H1 (cell line): ENCODE data around the gene ZFYVE19. TPM values are rescaled to one million over a fixed set of nuclear protein-coding genes. Genes with fewer than 3 reads are reported as not detected.

Experiments
- CTCF ChIA-PET: fragments of 300-600 bp; sonication (Branson Sonifier 250); formaldehyde crosslinking; loops from one replicate; lab custom pipeline; 2021; ENCODE audit not compliant: partially characterized antibody; lab: Charles Lee
- POLR2A ChIA-PET: fragments of 300-600 bp; sonication (Branson Sonifier 250); formaldehyde crosslinking; loops from one replicate; lab custom pipeline; 2021; ENCODE audit warnings: inconsistent platforms; ENCODE audit not compliant: partially characterized antibody; lab: Charles Lee
- DNase-seq, 2 experiments: peaks; one replicate each; pipeline versions ENCODE4 v3.0.0 to v3.0.0-alpha.2; 2010 to 2022; ENCODE audit warnings: low spot score in 2 of 2, low read depth in 1 of 2, mixed read lengths in 1 of 2
- FAIRE-seq: peaks from 2 replicates; lab custom pipeline; 2011; peaks lifted over from hg19 to GRCh38; lab: Jason Lieb, UNC
- H2AFZ ChIP-seq: 2 replicates; pipeline ENCODE4 v1.8.1; 2012; ENCODE audit warnings: low read length, inconsistent platforms
- H2AK5ac ChIP-seq: 2 replicates; pipeline ENCODE4 v1.6.1; 2013; ENCODE audit warnings: low read depth, low read length
- H2BK120ac ChIP-seq: replicated peaks from 2 replicates; pipeline ENCODE3; 2013; ENCODE audit warnings: low read depth, low read length, inconsistent platforms
- H2BK12ac ChIP-seq: 2 replicates; pipeline ENCODE4 v1.6.1; 2013; ENCODE audit warnings: low read depth, low read length
- H2BK15ac ChIP-seq: 2 replicates; pipeline ENCODE4 v1.6.1; 2013; ENCODE audit warnings: low read length
- H2BK20ac ChIP-seq: 2 replicates; pipeline ENCODE4 v1.6.1; 2013; ENCODE audit warnings: low read length
- H2BK5ac ChIP-seq: 2 replicates; pipeline ENCODE4 v1.6.1; 2013; ENCODE audit warnings: low read depth, low read length
- H3K14ac ChIP-seq: 2 replicates; pipeline ENCODE4 v1.6.1; 2013; ENCODE audit warnings: inconsistent platforms; ENCODE audit not compliant: insufficient read length
- H3K18ac ChIP-seq: 2 replicates; pipeline ENCODE4 v1.6.1; 2013; ENCODE audit warnings: low read length; ENCODE audit errors: extremely low read depth
- H3K23ac ChIP-seq: 2 replicates; pipeline ENCODE4 v1.6.1; 2013; ENCODE audit warnings: inconsistent platforms; ENCODE audit not compliant: insufficient read length
- H3K23me2 ChIP-seq: 2 replicates; pipeline ENCODE4 v1.6.1; 2013; ENCODE audit warnings: low read depth, low read length
- H3K27ac ChIP-seq: 2 replicates; pipeline ENCODE4 v1.6.1; 2011; ENCODE audit warnings: low read depth, low read length, inconsistent platforms
- H3K27me3 ChIP-seq, 4 experiments: replicated peaks in 1 of 4; 1 replicate in 1 of 4; 2 replicates in 3 of 4; pipeline versions ENCODE4 v1.6.1 to v1.8.1; 2011 to 2013; ENCODE audit warnings: low read length in 3 of 4, mild to moderate bottlenecking in 3 of 4, inconsistent platforms in 2 of 4, mixed read lengths in 2 of 4, moderate library complexity in 1 of 4; ENCODE audit not compliant: control insufficient read depth in 3 of 4, insufficient read depth in 3 of 4; ENCODE audit errors: extremely low read depth in 1 of 4
- H3K36me3 ChIP-seq, 4 experiments: 2 replicates each; pipeline versions ENCODE4 v1.6.1 to v1.8.1; 2011 to 2013; ENCODE audit warnings: mild to moderate bottlenecking in 4 of 4, low read length in 3 of 4, moderate library complexity in 2 of 4, control low read depth in 1 of 4, inconsistent platforms in 1 of 4; ENCODE audit not compliant: insufficient read depth in 4 of 4, control insufficient read depth in 2 of 4
- H3K4ac ChIP-seq: replicated peaks from 2 replicates; pipeline ENCODE3; 2013; ENCODE audit warnings: low read length, low read depth, mixed read lengths, inconsistent platforms; ENCODE audit not compliant: insufficient read length
- H3K4me1 ChIP-seq, 4 experiments: replicated peaks in 1 of 4; 1 replicate in 1 of 4; 2 replicates in 3 of 4; pipeline versions ENCODE4 v1.6.1 to v1.8.1; 2011 to 2013; ENCODE audit warnings: low read length in 3 of 4, inconsistent platforms in 2 of 4, mixed read lengths in 1 of 4; ENCODE audit not compliant: insufficient read depth in 4 of 4, control insufficient read depth in 3 of 4
- H3K4me2 ChIP-seq, 2 experiments: 2 replicates each; pipeline versions ENCODE4 v1.6.1 to v1.8.1; 2011 to 2013; ENCODE audit warnings: low read depth in 2 of 2, low read length in 2 of 2, control low read depth in 1 of 2, inconsistent platforms in 1 of 2, mild to moderate bottlenecking in 1 of 2; ENCODE audit not compliant: insufficient read depth in 1 of 2
- H3K4me3 ChIP-seq, 4 experiments: fragments of 200-600, 300-600 bp in 1 of 4; sonication (generic), shearing (Covaris generic), sonication (Bioruptor Twin) in 1 of 4; 2 replicates each; pipeline versions ENCODE4 v1.5.1 to v1.8.1; 2011 to 2016; ENCODE audit warnings: low read length in 4 of 4, low read depth in 3 of 4, control low read depth in 2 of 4, inconsistent platforms in 2 of 4, mild to moderate bottlenecking in 2 of 4, mixed read lengths in 1 of 4, moderate library complexity in 1 of 4; ENCODE audit not compliant: insufficient read depth in 2 of 4; ENCODE audit errors: extremely low read depth in 1 of 4
- H3K56ac ChIP-seq: replicated peaks from 2 replicates; pipeline ENCODE3; 2013; ENCODE audit warnings: low read depth, mild to moderate bottlenecking, mixed read lengths, low read length, inconsistent platforms; ENCODE audit not compliant: insufficient read length
- H3K79me1 ChIP-seq: 2 replicates; pipeline ENCODE4 v1.6.1; 2013; ENCODE audit warnings: low read depth, low read length, control low read depth
- H3K79me2 ChIP-seq, 2 experiments: 2 replicates each; pipeline versions ENCODE4 v1.6.1 to v1.8.1; 2012 to 2013; ENCODE audit warnings: low read length in 2 of 2, mild to moderate bottlenecking in 2 of 2, inconsistent platforms in 1 of 2; ENCODE audit not compliant: insufficient read depth in 2 of 2, control insufficient read depth in 1 of 2
- H3K9ac ChIP-seq, 4 experiments: replicated peaks in 1 of 4; 1 replicate in 1 of 4; 2 replicates in 3 of 4; pipeline versions ENCODE4 v1.6.1 to v1.8.1; 2011 to 2013; ENCODE audit warnings: low read depth in 3 of 4, low read length in 3 of 4, control low read depth in 2 of 4, mild to moderate bottlenecking in 2 of 4, moderate library complexity in 2 of 4, inconsistent platforms in 1 of 4; ENCODE audit errors: extremely low read depth in 1 of 4
- H3K9me3 ChIP-seq, 2 experiments: 2 replicates each; pipeline versions ENCODE4 v1.6.1 to v1.8.1; 2012 to 2013; ENCODE audit warnings: mild to moderate bottlenecking in 2 of 2, moderate library complexity in 2 of 2, control low read depth in 1 of 2, inconsistent platforms in 1 of 2, low read depth in 1 of 2, low read length in 1 of 2, mixed read lengths in 1 of 2; ENCODE audit not compliant: insufficient read depth in 2 of 2
- H4K20me1 ChIP-seq, 2 experiments: replicated peaks in 1 of 2; 2 replicates each; pipeline versions ENCODE3 to v1.8.1; 2011 to 2013; ENCODE audit warnings: inconsistent platforms in 2 of 2, low read length in 2 of 2, mild to moderate bottlenecking in 1 of 2; ENCODE audit not compliant: insufficient read depth in 2 of 2, control insufficient read depth in 1 of 2
- H4K5ac ChIP-seq: 2 replicates; pipeline ENCODE4 v1.6.1; 2013; ENCODE audit warnings: low read length, low read depth, mixed read lengths, inconsistent platforms; ENCODE audit not compliant: insufficient read length
- H4K8ac ChIP-seq: 2 replicates; pipeline ENCODE4 v1.8.0; 2013; ENCODE audit warnings: mild to moderate bottlenecking, moderate library complexity, low read length, inconsistent platforms; ENCODE audit not compliant: insufficient read depth; ENCODE audit errors: extremely low read depth
- H4K91ac ChIP-seq: replicated peaks from 2 replicates; pipeline ENCODE3; 2013; ENCODE audit warnings: low read length, mixed read lengths, inconsistent platforms; ENCODE audit not compliant: insufficient read length
- BCL11A ChIP-seq, 2 experiments: IDR thresholded peaks; one replicate each; pipeline ENCODE4 v1.6.1; 2011; ENCODE audit warnings: low read depth in 2 of 2, low read length in 2 of 2, mild to moderate bottlenecking in 2 of 2
- SUZ12 ChIP-seq: fragments of 200-600 bp; sonication (generic); IDR thresholded peaks from 2 replicates; pipeline ENCODE4 v1.6.1; 2012; ENCODE audit warnings: mild to moderate bottlenecking, inconsistent platforms, low read length, moderate library complexity, mixed read lengths
- TAF7 ChIP-seq: optimal IDR thresholded peaks from 2 replicates; pipeline ENCODE3; 2011; ENCODE audit warnings: low read depth, mild to moderate bottlenecking, inconsistent platforms, low read length, moderate library complexity, borderline replicate concordance
- WGBS, 2 experiments: shearing (Covaris generic) in 1 of 2; methylation state at CpG; one replicate each; pipeline versions ENCODE4 v1.1.6 to v1.1.7; 2013 to 2015; ENCODE audit warnings: low lambda C conversion rate in 2 of 2, mixed read lengths in 2 of 2, inconsistent platforms in 1 of 2, low coverage in 1 of 2, missing lambda C conversion rate in 1 of 2; ENCODE audit not compliant: insufficient replicate concordance in 2 of 2, insufficient coverage in 1 of 2, insufficient read length in 1 of 2; ENCODE audit errors: extremely low coverage in 1 of 2, missing lambda C conversion rate in 1 of 2; 5-methylcytosine and 5-hydroxymethylcytosine counted together
- polyA plus RNA-seq, 7 experiments: library from polyadenylated mRNA; depleted of rRNA in 3 of 7; stranded (reverse) in 5 of 7; unstranded in 2 of 7; fragments of >200 nt in 5 of 7; fragments of 200-250 nt in 2 of 7; gene quantifications; 1 replicate in 5 of 7; 2 replicates in 1 of 7; 4 replicates in 1 of 7; pipeline versions ENCODE4 v1.2.1 to v1.2.3, GENCODE V29; 2011 to 2013; ENCODE audit warnings: missing spikeins in 2 of 7, mixed read lengths in 2 of 7
- total RNA-seq: library from RNA; stranded (reverse); fragmentation: NEBNext Ultra II Directional; extraction: Animal tissue kit (Norgen Biotek cat#: 25700); gene quantifications from 2 replicates; pipeline ENCODE4 v1.2.1, GENCODE V29; 2021
- TF ChIP-seq, protein P1 (sequence below): IDR thresholded peaks from 2 replicates; pipeline ENCODE4 v1.6.1; 2011; ENCODE audit warnings: low read depth, mild to moderate bottlenecking, low read length; ENCODE audit not compliant: insufficient read depth
- TF ChIP-seq, protein P2 (sequence below), 3 experiments: IDR thresholded peaks; 1 replicate in 2 of 3; 2 replicates in 1 of 3; pipeline versions ENCODE4 v1.5.1 to v1.6.1; 2011; ENCODE audit warnings: low read length in 3 of 3, mild to moderate bottlenecking in 3 of 3, inconsistent platforms in 2 of 3, low read depth in 1 of 3, moderate library complexity in 1 of 3; ENCODE audit not compliant: insufficient read depth in 1 of 3; ENCODE audit errors: control extremely low read depth in 1 of 3

ZFYVE19 gene
- total and polyA plus RNA-seq, 2 of the 8 experiments (the other 6 are each of a cell fraction or from before 2014, with no cell fraction given): 11.2 to 21.8 TPM

DNA sequence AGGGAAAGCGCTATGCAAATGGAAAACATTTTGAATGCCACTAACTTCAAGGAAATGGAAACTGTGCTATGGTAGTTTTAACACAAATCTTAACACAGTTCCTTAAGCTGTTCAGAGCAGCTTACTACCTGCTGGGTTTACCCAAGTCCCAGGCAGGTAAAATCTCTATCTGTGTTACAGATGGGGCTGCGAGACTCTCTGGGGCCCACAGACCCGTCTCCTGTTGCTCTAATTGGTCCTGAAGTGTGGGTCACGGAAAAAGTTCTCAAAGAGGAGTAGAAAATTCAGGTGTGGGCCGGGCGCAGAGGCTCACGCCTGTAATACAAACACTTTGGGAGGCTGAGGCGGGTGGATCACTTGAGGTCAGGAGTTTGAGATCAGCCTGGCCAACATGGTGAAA is 16.9 kb upstream of the ZFYVE19 start:
- Histone ChIP-seq H3K4me3 (no peak overlapping the region), H3K9ac (no peak overlapping the region), H3K36me3 (no peaks in the 10 kb centered on the region; a peak in 1 of 8 replicates), H4K5ac (no peak overlapping the region), H3K27ac (no peak overlapping the region), H2BK15ac (no peak overlapping the region), H3K23me2 (no peaks in the 10 kb centered on the region; the same call in 1 of the 2 replicates), H4K8ac (no peak overlapping the region), H2BK20ac (no peak overlapping the region), H2BK120ac (no peak overlapping the region), H2AK5ac (no peak overlapping the region), H3K79me1 (peaks cover 4% of the 10 kb centered on the region), H3K4me2 (no peak overlapping the region), H2AFZ (no peak overlapping the region), H3K27me3 (no peaks in the 10 kb centered on the region), H3K4me1 (peaks cover 19 to 35% (median 20%) of the 10 kb centered on the region in 4 experiments), H3K18ac (no peak overlapping the region), H3K9me3 (no peaks in the 10 kb centered on the region), H3K79me2 (peaks cover 0 to 19% of the 10 kb centered on the region in 2 experiments; a peak in 3 of 4 replicates), H2BK5ac (no peak overlapping the region), H3K14ac (no peak overlapping the region), H3K56ac (no peak overlapping the region), H3K23ac (no peak overlapping the region), H4K91ac (no peak overlapping the region), H3K4ac (no peak overlapping the region), H2BK12ac (no peak overlapping the region), H4K20me1 (peaks cover 2 to 7% of the 10 kb centered on the region in 2 experiments)
- ChIA-PET POLR2A (interaction anchor here (0.9 to 2.4 kb wide), 4 partner anchors 11 to 54 kb away, joined by 3 to 7 read pairs (median 4); partner anchors contain the start of genes GCHFR and SPINT1), CTCF (interaction anchor here (0.6 to 12.9 kb wide), 8 partner anchors 17 to 104 kb away, joined by 3 to 184 read pairs (median 6); partner anchors contain the start of genes C15orf62, DNAJC17, GCHFR and VPS18)
- 88% methylated on average over 8 of the region's 8 CpGs; no CpG with 5 or more reads in 1 of the 2 experiments for whole genome bisulfite sequencing, 2 experiments
- FAIRE-seq (no peak), DNase-seq (no peak)
- TF ChIP-seq, protein P1, sequence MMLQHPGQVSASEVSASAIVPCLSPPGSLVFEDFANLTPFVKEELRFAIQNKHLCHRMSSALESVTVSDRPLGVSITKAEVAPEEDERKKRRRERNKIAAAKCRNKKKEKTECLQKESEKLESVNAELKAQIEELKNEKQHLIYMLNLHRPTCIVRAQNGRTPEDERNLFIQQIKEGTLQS: no peak
- TF ChIP-seq SUZ12: no peak
- no peak for TF ChIP-seq TAF7
- TF ChIP-seq BCL11A (IDR thresholded peaks at IDR 0.05; ENCODE audit: low read depth in 2 of 2, low read length in 2 of 2): no peak
- TF ChIP-seq, protein P2, sequence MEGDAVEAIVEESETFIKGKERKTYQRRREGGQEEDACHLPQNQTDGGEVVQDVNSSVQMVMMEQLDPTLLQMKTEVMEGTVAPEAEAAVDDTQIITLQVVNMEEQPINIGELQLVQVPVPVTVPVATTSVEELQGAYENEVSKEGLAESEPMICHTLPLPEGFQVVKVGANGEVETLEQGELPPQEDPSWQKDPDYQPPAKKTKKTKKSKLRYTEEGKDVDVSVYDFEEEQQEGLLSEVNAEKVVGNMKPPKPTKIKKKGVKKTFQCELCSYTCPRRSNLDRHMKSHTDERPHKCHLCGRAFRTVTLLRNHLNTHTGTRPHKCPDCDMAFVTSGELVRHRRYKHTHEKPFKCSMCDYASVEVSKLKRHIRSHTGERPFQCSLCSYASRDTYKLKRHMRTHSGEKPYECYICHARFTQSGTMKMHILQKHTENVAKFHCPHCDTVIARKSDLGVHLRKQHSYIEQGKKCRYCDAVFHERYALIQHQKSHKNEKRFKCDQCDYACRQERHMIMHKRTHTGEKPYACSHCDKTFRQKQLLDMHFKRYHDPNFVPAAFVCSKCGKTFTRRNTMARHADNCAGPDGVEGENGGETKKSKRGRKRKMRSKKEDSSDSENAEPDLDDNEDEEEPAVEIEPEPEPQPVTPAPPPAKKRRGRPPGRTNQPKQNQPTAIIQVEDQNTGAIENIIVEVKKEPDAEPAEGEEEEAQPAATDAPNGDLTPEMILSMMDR (IDR thresholded peaks at IDR 0.05; ENCODE audit: control extremely low read depth in 1 of 3, insufficient read depth in 1 of 3, low read depth in 1 of 3, low read length in 3 of 3): no peak
